Stimulated activated naive CD4-positive, alpha-beta T cell treated with Interleukin-2 at 50 U/mL for 16 hours (primary cell): ENCODE measurements around the gene MYB.
A peak's percentile ranks its signal among the peaks of the same experiment; 100 is the strongest.

Source experiments
- DNase-seq: peaks from one replicate; lab custom pipeline; 2025; lab: John Stamatoyannopoulos, UW

Gene MYB

GRCh38 chr6:135189344-135189743 lies 8.2 kb downstream of the MYB start:
- no peak for DNase-seq

DNA sequence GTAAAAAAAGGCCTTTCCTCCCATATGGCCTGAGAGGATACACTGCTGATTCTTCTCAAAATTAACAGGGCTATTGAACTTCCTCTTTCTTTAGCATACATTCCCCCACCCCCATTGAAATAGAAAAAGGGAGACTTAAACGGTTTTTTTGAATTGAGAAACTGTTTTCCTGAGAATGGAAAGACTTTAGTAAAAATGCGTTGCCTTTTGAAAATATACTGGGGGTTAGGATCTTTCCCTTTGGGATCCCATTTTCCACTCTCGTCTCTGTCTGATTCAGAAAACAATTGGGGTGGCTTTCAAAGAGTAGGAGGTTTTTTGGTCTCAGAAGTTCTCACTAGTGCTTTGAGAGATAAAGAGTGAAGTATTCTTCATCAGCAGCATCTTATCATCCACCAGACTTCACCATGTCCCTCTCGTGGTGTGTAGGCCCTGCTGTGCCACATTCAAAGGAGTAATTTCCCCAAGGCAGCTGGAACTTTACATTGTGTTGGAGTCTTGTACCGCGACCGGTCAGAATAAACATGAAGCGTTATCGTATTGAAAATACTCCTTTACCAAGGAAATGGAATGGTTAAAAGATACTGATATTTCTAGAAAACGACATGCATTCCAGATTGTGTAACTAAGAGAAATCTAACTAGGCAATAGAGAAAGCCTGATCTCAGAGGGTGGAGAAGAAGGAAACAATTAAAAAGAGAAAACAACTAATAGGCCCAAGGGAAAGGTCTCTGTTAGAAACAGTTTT lies 10.6 kb downstream of the MYB start:
- DNase-seq = no peak

- DNase-seq = no peak
Measured at GRCh38 chr6:135192256-135193174, 11.4 kb downstream of the MYB start.

DNA sequence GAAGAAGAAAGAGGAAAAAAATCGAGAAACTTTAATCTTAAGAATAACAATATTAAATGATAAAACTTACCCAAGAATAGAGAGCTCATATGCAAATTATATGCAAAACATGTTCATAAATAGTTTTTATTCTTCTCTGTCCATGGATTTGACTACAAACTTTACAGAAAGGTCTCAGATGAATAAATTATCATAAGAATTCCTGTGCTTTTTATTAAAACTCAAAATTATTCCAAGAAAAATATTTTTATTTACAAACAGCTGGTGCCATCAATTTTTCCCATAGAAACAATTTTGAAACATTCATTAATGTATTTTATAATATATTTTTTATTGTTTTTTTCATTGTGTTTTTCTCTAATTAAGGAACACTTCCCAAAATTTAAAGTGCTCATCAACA lies 12.1 kb downstream of the MYB start:
- DNase-seq = no peak

DNA sequence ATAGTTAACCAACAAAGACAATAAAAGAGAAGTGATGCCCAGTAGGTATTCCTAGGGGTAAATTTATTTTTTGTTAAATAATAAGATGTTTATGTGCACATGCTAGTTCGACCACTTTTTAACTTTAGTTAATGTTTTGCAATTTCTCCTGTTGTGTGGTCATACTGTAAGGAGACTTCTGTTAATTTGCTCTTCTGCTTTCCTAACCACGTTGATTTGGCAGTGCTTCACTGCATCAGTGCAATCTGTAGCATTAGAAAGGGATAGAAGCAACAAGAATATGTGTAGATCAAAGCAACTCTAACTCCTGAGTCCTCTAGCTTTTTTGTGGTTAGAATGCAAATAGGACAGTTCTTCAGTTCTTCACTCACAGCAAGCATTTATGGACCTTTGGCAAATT lies 13.9 kb downstream of the MYB start:
- no peak for DNase-seq

- no peak for DNase-seq
Measured at GRCh38 chr6:135195522-135195921, 14.4 kb downstream of the MYB start.

DNA sequence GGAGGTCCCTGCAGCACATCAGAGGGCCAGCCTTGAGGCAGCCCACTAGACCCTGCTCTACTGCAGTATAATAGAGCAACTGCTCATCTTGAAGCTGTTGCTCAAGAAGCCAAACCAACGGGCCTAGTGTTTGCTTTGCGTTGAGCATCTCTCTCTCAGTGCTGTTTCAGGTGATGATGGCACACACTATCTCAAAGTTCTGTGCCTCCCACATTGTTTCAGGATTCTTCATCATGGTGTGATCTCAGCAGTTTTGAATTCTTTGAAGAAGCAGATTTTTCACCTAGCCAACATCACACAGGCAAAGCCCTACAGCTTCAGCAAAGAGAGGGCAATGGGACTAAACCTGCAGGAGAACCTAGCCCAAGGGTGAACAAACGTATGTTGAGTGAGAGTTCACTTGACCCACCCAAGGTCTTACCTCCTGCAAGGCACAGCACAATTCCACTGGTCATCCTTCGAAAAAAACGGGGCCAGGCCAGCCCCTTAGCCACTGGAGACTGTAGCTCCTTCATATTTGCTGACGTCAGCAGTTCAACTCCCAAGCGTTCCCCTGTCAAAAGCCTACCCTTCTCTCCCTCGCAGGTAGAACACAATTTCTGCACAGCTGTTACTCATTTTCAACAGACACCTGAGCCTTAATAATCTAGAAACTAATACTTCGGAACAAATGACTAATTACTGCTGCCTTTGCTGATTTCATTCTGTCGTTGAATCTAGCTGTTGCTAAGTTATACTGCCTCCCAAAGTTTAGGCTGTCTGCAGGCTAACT lies 15.8 kb downstream of the MYB start:
- DNase-seq = peak; percentile 21

DNA sequence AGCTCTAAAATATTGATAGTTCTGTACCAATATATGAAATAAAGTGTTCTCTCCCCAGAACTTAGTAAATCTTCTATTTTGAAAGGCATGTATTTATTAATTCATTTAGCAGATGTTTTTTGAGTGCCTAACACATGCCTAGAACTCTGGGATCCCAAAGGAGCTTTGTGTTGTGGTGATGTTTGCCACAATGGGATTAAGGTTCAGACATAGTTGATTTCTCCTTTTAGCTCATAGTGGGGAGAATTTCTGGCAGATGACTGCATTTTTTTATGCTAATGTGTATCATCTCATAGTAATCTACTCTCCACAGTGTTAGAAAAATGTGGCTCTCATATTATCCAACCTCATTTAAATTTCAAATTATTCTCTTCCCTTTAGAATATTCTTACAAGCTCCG lies 21.7 kb downstream of the MYB start:
- no peak for DNase-seq

GRCh38 chr6:135204951-135205350 lies 23.8 kb downstream of the MYB start:
- DNase-seq = no peak

DNA sequence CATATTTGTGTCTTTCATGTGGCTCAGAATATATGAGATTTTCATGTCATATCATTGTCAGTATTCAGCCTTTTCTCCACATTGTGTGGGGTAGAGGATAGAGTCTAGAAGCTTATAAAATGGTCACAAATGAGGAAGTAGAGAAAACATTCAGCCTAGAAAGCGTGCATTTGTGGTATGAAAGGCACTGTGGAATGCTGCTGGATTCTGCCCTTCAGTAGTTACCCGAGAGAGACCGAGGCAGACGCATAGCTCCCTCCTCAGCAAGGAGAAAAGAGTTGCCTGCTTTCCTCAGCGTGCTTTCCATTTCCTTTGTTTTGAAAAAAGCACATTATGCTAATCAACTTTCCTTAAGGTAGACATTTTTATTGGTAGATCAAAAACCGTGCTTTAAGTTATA lies 28.7 kb downstream of the MYB start:
- DNase-seq = no peak

DNA sequence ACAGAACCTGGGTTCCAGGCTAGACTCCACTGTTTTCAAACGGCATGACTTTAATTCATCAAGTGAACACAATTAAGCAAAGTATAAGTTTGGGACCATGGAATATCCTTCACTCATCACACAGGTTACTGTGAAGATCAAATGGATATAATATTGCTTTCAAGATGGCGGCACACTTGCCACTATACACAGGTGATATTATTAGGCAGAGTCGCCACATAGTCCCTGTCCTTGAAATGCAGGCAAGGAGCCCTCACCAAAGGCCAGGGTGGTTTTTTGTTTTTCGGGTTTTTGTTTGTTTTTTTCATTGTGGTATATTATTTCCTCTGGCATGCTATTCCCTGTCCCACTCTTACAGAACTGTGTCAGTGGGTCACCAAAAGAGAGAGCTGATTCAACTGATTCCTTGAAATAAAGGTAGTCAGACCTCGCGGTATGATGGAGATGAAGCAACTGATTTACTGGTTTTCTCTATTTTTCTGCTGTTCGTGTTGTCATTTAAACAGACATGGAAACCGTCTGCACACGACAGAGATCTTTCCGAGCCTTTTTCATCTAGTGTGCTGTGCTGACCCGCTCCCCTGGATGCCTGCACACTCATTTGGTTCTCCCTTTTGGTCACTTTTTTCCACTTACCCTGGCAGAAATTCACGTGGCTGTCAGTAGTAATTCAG lies 29.7 kb downstream of the MYB start:
- DNase-seq = no peak

GRCh38 chr6:135211306-135211702 lies 30.2 kb downstream of the MYB start:
- DNase-seq = no peak

GRCh38 chr6:135212020-135212806 lies 31.1 kb downstream of the MYB start:
- no peak for DNase-seq

- no peak for DNase-seq
Measured at GRCh38 chr6:135212935-135213334, 31.8 kb downstream of the MYB start.

- DNase-seq = no peak
Measured at GRCh38 chr6:135213616-135214015, 32.5 kb downstream of the MYB start.

GRCh38 chr6:135215160-135215559 lies 34.1 kb downstream of the MYB start:
- no peak for DNase-seq

- DNase-seq = no peak
Measured at GRCh38 chr6:135215563-135215962, 34.5 kb downstream of the MYB start.

DNA sequence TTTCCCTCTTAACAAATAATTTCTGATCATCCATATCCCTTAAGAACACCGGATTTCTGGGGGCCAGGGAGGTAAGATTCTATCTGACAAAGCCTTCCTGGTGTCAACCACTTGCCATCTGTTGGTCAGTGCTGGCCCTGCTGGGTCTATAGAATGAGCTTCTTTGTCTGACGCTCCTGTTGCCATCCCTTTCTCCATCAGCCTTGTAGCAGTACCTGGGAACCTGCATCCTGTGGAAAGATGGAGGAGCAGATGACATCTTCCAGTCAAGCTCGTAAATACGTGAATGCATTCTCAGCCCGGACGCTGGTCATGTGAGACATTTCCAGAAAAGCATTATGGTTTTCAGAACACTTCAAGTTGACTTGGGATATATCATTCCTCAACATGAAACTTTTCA lies 36.6 kb downstream of the MYB start:
- DNase-seq = no peak

DNA sequence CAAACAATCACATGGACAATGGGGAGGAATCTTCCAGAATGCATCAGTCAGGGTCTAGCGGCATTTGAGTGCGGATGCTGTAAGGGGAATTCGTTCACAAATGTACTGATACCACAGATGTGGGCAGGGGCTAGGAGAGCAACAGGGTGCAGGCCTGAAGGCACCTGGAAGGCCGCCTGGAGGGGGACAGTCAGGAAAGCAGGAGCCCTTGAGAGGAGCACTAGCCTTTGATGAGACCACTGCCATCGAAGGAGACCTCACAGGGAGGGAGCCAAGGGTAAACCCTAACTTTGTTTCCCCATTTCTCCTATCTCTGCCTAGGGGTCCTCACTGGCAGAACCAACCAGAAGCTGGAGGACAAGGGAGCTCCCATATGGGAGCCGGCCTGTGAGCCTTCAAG lies 38.2 kb downstream of the MYB start:
- DNase-seq = no peak

- no peak for DNase-seq
Measured at GRCh38 chr6:135221042-135221441, 39.9 kb downstream of the MYB start.

DNA sequence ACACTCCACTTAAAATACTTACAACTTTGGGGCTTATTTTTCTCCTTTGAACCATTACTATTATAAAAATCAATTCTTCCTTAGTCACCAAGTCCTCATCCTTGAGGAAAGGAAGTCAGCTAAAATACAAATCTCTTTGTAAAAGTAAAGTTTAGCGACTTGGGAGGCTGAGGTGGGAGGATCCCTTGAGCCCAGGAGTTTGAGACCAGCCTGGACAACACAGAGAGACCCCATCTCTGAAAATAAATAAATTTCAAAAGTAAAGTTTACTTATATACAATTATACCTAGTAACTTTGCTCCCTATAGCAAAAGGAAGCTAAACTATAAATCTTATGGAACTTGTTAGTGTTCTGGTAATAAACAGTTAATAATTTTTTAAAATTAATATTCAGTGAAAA lies 40.4 kb downstream of the MYB start:
- no peak for DNase-seq
